ENCODE data around the gene MAFF.
"Not testable (repeated sequence)": the region's sequence is repeated elsewhere in the genome, so short reads cannot be mapped to it uniquely, and the experiment has no call there.

Gene MAFF

DNA sequence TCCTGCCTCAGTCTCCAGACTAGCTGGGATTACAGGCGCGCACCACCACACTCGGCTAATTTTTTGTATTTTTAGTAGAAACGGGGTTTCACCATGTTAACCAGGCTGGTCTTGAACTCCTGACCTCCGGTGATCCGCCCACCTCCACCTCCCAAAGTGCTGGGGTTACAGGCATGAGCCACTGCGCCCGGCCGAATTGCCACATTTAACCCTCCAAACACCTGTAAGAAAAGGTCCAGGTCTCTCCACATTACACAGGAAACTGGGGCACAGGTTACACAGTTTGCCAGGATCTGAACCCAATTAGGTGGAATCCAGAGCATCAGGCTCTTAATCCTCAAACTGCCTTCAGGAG lies 24.2 kb upstream of the MAFF start:
- not testable (repeated sequence) for DNase-seq (ENCODE audit: low read depth)

DNA sequence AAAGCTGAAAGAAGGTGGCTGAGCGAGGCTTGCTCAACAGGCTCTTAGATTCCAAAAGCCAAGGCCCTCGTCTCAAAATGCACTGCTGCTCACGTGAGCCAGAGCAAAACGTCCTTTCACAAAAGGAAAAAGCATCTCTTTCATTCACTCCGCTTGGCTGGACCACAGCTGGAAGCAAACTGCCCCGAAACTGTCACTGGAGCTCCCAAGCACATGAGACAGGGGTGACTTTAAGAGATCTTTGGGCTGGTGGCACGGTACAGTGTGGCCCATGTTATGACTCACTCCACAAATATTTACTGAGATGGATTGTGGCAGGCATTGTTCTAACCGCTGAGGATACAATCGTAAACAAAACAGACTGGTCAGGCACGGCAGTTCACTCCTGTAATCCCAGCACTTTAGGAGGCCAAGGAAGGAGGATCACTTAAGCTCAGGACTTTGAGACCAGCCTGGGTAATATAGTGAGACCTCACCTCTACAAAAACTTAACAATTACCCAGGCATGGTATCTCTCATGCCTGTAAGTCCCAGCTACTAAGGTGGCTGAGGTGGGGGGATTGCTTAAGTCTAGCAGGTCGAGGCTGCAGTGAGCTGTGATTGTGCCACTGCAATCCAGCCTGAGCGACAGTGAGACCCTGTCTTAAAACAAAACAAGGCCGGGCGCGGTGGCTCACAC lies 23.7 kb upstream of the MAFF start:
- no peak for DNase-seq (ENCODE audit: low read depth)

- DNase-seq (ENCODE audit: low read depth): not testable (repeated sequence)
These were observed 23.2 kb upstream of the MAFF start for GRCh38 chr22:38178605-38178937.

DNA sequence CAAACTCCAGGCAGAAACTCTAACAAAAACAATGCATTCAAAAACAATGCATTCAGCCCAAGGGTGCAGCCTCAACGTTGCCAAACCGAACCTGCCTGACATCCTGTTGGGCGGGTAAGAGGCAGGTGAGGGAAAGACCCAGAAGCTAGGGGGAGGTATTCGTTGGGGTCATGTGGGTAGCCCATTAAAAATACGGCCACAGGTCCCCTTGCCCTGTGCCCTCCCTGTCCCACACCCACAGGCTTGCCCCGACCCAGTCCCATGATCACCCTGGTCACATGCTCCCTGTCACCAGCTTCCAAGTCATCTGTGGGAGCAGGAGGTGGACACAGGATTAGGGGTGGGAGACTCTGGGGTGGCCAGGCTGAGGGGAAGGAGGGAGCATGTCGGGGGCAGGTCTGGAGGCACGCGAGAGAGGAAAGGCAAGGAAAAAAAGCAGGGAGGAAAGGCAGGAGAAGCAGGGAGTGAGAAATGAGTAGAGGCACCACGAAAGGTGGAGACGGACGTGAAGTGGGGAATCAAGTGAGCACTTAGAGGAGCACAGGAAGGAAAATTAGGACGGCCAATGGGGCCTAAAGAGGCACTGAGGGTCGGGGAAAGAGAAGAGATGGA lies 20.8 kb upstream of the MAFF start:
- peak; percentile 22 for DNase-seq (ENCODE audit: low read depth)

DNA sequence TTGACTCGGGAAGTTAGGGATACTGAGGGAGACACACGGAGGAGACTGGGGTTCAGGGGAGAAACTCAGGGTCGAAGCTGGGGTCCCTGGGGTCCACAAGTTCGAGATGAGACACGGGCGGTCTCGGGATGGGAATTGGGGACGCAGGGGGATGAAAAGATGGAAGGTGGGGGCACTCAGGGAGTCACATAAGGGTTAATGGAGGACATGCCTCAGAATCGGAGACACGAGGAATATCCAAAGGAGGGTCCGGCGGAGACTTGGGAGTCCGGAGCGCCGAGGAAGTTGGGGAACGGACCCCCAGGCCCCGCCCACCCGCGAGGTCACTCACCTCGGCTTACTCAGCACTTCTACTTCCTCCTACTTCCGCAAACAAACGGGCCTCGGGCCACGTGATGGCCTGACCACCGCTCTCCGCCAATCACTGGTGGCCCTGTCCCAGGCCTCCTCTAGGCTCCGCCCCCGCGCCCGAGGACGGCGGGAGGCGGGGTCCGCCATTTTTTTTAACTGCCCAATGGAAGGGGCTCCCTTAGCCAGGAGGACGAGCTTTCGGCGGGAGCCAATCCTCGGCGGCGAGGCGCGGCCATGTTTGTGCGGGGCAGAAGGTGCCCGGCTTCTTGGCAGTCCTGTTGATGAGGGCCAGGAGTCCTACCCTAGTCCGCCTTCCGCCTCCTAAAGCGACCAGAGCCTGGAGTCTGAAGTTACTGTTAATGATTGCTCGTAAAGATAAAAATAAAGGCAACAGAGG lies 20.2 kb upstream of the MAFF start, which contains the start of gene PLA2G6:
PLA2G6 (minus strand) TSS at position 378 of the 748 bp plus-strand sequence. CDS start 12,404 bp downstream, outside the sequence.
- DNase-seq (ENCODE audit: low read depth): peak; percentile 88

- DNase-seq (ENCODE audit: low read depth): no peak
These were observed 17.0 kb upstream of the MAFF start for GRCh38 chr22:38184788-38185187.

DNA sequence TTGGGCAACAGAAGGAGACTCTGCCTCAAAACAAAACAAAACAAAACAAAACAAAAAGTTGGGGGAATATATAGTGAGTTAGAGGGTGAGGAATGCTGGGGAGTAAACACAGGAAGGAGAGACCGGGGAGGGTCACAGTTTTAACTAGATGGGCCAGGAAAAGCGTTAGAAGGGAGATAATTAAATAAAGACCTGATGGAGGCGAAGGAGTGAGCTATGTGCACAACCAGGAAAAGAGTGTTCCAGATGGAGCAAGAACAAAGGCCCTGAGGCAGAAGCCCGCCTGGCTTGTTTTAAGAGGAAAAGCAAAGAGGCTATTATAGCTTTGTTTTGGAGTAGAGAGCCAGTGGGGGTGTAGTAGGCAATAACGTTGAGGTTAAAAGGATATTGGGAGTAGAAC lies 15.4 kb upstream of the MAFF start:
- DNase-seq (ENCODE audit: low read depth): no peak

- no peak for DNase-seq (ENCODE audit: low read depth)
These were observed 14.2 kb upstream of the MAFF start for GRCh38 chr22:38187413-38188212.

GRCh38 chr22:38189104-38189503 lies 12.7 kb upstream of the MAFF start:
- DNase-seq (ENCODE audit: low read depth): no peak

- no peak for DNase-seq (ENCODE audit: low read depth)
These were observed 11.2 kb upstream of the MAFF start for GRCh38 chr22:38190581-38190980.

DNA sequence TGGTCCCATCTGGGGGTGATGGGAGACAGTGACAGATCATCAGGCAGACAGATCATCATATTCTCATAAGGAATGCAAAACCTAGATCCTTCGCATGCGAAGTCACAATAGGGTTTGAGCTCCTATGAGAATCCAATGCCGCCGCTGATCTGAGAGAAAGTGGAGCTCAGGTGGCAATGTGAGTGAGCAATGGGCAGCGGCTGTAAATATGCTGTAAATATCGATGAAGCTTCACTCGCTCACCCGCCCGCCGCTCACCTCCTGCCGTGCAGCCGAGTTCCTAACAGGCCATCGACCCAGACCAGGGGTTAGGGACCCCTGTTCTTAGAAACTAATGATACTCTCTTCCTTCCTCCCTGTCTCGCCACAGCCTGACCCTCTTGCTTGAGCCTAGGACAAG lies 10.7 kb upstream of the MAFF start:
- no peak for DNase-seq (ENCODE audit: low read depth)

DNA sequence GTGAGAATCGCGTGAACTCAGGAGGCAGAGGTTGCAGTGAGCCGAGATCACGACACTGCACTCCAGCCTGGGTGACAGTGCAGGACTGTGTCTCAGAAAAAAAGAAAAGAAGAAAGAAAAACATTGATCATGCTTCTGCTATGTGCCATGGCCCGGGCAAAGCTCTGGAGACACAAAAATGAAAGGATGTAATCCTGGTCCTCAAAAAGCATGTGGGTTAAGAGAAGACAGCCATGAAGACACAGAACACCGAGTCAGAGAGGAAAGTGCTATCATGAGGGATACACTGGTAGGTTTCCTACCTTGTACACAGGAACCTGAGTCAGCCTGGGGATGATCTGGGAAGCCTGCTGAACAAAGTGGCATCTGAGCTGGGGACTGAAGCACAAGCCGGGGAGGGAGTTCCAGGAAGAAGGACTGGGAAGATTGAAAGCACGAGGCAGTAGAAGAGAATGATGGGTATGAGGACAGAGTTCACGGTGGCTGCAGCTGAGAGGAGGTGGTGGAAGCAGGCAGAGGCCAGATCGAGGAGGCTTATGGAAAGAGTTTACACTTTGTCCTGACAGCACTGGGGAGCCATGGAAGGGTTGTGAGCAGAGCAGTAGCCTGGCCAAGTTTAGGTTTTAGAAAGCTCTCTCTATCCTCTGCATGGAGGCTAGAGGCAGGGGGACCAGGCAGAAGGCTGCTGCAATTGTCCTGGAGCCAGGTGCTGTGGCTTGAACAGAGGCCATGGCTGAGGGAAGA lies 9.9 kb upstream of the MAFF start:
- no peak for DNase-seq (ENCODE audit: low read depth)

DNA sequence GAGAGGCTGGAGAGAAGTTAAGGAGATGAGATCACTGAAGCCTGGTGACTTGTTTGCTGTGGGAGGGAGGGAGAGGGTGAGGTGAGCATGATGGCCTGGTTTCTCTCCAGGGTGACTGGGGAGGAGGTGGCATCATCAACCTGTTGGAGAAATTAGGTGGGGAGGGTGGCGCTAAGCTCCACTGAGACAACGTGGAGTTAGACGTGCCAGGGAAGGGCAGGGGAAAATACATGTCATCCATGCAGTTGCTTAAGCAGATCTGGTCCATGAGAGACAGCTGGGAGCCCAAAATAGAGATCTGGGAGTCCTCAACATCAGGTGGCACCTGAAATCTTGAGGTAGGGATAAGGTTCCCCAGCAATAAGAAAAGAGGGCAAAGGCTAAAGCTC lies 9.3 kb upstream of the MAFF start:
- DNase-seq (ENCODE audit: low read depth): no peak

DNA sequence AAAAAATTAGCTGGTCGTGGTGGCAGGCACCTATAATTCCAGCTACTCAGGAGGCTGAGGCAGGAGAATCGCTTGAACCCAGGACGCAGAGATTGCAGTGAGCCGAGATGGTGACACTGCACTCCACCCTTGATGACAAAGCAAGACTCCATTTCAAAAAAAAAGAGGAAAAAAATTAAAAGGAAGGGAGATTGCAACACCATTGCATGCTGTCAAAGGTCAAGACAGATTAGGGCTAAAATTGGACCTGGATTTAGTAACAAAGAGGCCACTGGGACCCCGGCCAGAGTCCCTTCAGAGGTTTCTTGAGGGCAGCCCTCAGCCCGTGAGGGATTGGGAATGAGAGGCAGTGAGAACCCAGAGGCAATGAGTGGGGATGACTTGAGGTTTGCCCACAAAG lies 8.2 kb upstream of the MAFF start:
- no peak for DNase-seq (ENCODE audit: low read depth)

DNA sequence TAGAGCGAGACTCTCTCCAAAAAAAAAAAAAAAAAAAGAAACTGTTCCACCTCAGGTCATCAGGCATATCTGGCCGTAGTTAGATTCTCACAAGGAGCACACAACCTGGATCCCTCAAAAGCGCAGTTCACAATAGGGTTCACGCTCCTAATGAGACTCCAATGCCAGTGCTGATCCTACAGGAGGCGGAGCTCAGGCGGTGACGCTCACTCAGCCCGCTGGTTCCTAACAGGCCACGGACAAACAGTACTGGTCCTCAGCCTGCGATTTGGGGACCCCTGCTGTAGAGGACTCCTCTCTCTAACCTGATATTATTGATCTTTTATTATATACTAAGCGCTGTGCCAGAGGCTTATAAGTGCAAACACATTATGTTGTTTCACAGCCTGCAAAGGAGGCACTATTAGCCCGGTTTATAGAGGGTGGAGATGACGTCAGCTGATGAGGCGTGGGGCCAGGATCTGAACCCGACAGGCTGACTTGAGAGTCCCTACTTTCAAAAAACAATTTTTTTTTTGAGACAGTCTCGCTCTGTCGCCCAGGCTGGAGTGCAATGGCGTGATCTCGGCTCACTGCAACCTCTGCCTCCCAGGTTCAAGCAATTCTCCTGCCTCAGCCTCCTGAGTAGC lies 4.9 kb upstream of the MAFF start:
- DNase-seq (ENCODE audit: low read depth): no peak

DNA sequence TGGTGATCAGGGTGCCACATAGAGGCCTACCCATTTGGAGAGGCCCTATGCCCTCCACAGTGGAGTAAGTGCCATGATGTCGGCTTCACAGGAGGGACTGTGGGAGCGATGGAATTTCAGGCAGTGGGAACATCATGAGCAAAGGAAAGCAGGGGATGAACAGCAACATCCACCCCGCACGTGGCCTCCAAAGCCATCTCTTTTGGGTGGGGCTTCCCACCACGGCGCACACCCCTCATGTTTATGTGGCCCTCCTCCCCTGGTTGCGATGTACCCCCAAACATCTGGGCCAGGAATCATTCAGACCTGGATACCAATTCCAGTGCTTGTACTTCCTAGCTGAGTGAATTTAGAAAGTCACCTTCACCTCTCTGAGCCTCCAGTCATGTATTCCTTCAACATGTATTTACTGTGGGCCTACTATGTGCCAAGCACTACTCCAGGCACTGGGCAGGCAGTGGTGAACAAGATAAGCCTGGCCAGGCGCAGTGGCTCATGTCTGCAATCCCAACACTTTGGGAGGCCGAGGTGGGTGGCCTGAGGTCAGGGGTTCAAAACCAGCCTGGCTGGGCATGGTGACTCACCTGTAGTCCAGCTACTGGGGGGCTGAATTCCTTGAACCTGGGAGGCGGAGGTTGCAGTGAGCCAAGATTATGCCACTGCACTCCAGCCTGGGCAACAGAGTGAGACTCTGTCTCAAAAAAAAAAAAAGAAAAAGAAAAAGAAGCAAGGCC lies 1.8 kb upstream of the MAFF start:
- no peak for DNase-seq (ENCODE audit: low read depth)

GRCh38 chr22:38201371-38201710 lies 453 bp upstream of the MAFF start:
- DNase-seq (ENCODE audit: low read depth): no peak

DNA sequence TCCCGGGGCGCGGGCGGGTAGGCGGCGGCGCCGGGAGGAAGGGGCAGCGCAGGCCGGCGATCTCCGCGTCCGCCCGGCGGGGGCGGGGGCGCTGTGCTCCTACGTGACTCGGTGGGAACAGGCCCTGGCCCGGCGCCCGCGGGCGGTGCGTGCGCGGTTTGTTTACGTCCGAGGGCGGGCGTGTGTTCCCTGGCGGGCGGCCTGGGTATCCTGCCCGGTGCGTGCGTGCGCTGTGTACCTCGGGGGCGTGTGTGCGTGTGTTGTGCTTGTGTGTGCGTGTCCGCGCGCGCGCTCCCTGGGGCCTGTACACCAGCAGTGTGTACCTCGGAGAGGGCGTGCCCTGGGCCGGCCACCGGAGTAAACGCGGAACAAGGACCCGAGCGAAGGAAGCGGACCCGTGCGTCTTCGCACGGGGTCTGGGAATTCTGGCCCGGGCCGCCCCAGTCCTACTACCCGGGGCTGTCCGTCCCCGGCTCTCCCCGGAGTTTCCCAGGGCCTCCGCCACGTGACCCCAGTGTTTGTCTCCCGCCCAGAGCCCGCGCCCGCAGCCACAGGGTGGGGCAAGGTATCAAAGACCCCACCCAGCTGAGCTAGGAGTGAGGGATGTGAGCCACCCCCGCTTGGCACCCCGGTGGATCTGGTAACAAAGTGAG lies 769 bp downstream of the MAFF start:
- DNase-seq (ENCODE audit: low read depth): no peak

GRCh38 chr22:38203090-38203810 lies 1.5 kb downstream of the MAFF start:
- DNase-seq (ENCODE audit: low read depth): no peak
